CD14-positive monocyte (primary cell): ENCODE measurements around the gene TBC1D30. TPM values are rescaled to one million over a fixed set of nuclear protein-coding genes. Genes with fewer than 3 reads are reported as not detected.

Source experiments
- DNase-seq, 3 donors: peaks; one replicate each; pipeline ENCODE4 v3.0.0-alpha.2; 2011 to 2022
- H2AFZ ChIP-seq: 2 replicates; pipeline ENCODE4 v1.6.0; 2012; ENCODE audit warnings: mild to moderate bottlenecking, low read depth, low read length, inconsistent platforms; ENCODE audit not compliant: insufficient read depth, poor library complexity, severe bottlenecking
- H3K27ac ChIP-seq, 2 donors: 1 replicate in 1 of 2; 2 replicates in 1 of 2; pipeline ENCODE4 v1.5.1; 2012 to 2013; ENCODE audit warnings: low read length in 2 of 2, control low read depth in 1 of 2, inconsistent platforms in 1 of 2, low read depth in 1 of 2, mild to moderate bottlenecking in 1 of 2
- H3K27me3 ChIP-seq, 2 donors: one replicate each; pipeline versions ENCODE4 v1.6.0 to v1.6.1; 2011 to 2013; ENCODE audit warnings: low read length in 2 of 2; ENCODE audit not compliant: control insufficient read depth in 2 of 2, insufficient read depth in 2 of 2
- H3K36me3 ChIP-seq, 2 donors: replicated peaks in 1 of 2; 1 replicate in 1 of 2; 2 replicates in 1 of 2; pipeline versions ENCODE4 v1.5.1 to v1.6.1; 2012 to 2013; ENCODE audit warnings: low read length in 2 of 2, control low read depth in 1 of 2, inconsistent platforms in 1 of 2, mild to moderate bottlenecking in 1 of 2; ENCODE audit not compliant: insufficient read depth in 2 of 2, control insufficient read depth in 1 of 2
- H3K4me1 ChIP-seq, 2 donors: 1 replicate in 1 of 2; 2 replicates in 1 of 2; pipeline versions ENCODE4 v1.5.1 to v1.6.1; 2012 to 2013; ENCODE audit warnings: low read length in 2 of 2, control low read depth in 1 of 2, inconsistent platforms in 1 of 2, mild to moderate bottlenecking in 1 of 2, moderate library complexity in 1 of 2; ENCODE audit not compliant: insufficient read depth in 2 of 2, control insufficient read depth in 1 of 2
- H3K4me2 ChIP-seq: replicated peaks from 2 replicates; pipeline ENCODE3; 2012; ENCODE audit warnings: low read length, moderate library complexity, mild to moderate bottlenecking; ENCODE audit not compliant: poor library complexity, severe bottlenecking; ENCODE audit errors: extremely low read depth
- H3K4me3 ChIP-seq, 3 experiments: fragments of 200-600 bp in 1 of 3; sonication (generic) in 1 of 3; replicated peaks in 1 of 3; 1 replicate in 2 of 3; 2 replicates in 1 of 3; pipeline ENCODE4 v1.5.1; 2011 to 2013; ENCODE audit warnings: low read length in 3 of 3, mild to moderate bottlenecking in 3 of 3, control low read depth in 2 of 3, low read depth in 2 of 3, inconsistent platforms in 1 of 3, moderate library complexity in 1 of 3
- H3K79me2 ChIP-seq: 2 replicates; pipeline ENCODE4 v1.6.0; 2012; ENCODE audit warnings: mild to moderate bottlenecking, control low read depth, inconsistent platforms, low read length, moderate library complexity; ENCODE audit not compliant: insufficient read depth
- H3K9ac ChIP-seq: 2 replicates; pipeline ENCODE4 v1.6.0; 2017; ENCODE audit warnings: low read length, mild to moderate bottlenecking; ENCODE audit not compliant: insufficient read depth, poor library complexity, severe bottlenecking
- H3K9me3 ChIP-seq, 2 donors: replicated peaks in 1 of 2; 1 replicate in 1 of 2; 2 replicates in 1 of 2; pipeline versions ENCODE4 v1.5.1 to v1.6.1; 2012 to 2013; ENCODE audit warnings: low read length in 2 of 2, control low read depth in 1 of 2; ENCODE audit not compliant: control insufficient read depth in 1 of 2, insufficient read depth in 1 of 2
- H4K20me1 ChIP-seq: 2 replicates; pipeline ENCODE4 v1.6.0; 2012; ENCODE audit warnings: mild to moderate bottlenecking, low read length, control low read depth, moderate library complexity; ENCODE audit not compliant: insufficient read depth
- H3K27ac Mint-ChIP-seq, 7 donors: one replicate each; pipeline ENCODE4 v1.8.0; 2020; ENCODE audit warnings: mild to moderate bottlenecking in 7 of 7, mixed read lengths in 7 of 7, moderate library complexity in 6 of 7, inconsistent platforms in 2 of 7
- H3K27me3 Mint-ChIP-seq, 3 donors: one replicate each; pipeline ENCODE4 v1.8.0; 2021 to 2022; ENCODE audit warnings: low read depth in 3 of 3, mild to moderate bottlenecking in 3 of 3, mixed read lengths in 3 of 3, moderate library complexity in 3 of 3, inconsistent platforms in 1 of 3
- H3K36me3 Mint-ChIP-seq, 2 donors: one replicate each; pipeline ENCODE4 v1.8.0; 2020; ENCODE audit warnings: mixed read lengths in 2 of 2, inconsistent platforms in 1 of 2, mild to moderate bottlenecking in 1 of 2
- H3K4me1 Mint-ChIP-seq: one replicate; pipeline ENCODE4 v1.8.0; 2020; ENCODE audit warnings: mild to moderate bottlenecking, mixed read lengths
- H3K4me3 Mint-ChIP-seq, 2 donors: one replicate each; pipeline ENCODE4 v1.8.0; 2020; ENCODE audit warnings: mild to moderate bottlenecking in 2 of 2, mixed read lengths in 2 of 2, moderate library complexity in 1 of 2
- H3K9me3 Mint-ChIP-seq, 7 donors: one replicate each; pipeline ENCODE4 v1.8.0; 2020 to 2022; ENCODE audit warnings: mixed read lengths in 7 of 7, mild to moderate bottlenecking in 6 of 7, moderate library complexity in 6 of 7, inconsistent platforms in 2 of 7
- CTCF ChIP-seq: fragments of 200-600 bp; IDR thresholded peaks from one replicate; pipeline ENCODE4 v1.8.0; 2022; ENCODE audit warnings: antibody characterized with exemption, mild to moderate bottlenecking
- WGBS: methylation state at CpG from one replicate; pipeline ENCODE4 v1.1.5; 2013; ENCODE audit warnings: missing lambda C conversion rate; ENCODE audit not compliant: insufficient coverage; 5-methylcytosine and 5-hydroxymethylcytosine counted together
- intact Hi-C, 2 donors: fragments of 100-400 bp; cut with micrococcal nuclease; formaldehyde crosslinking; loops; one replicate each; pipeline versions ENCODE4 v1.15.0 to v1.15.1; 2023
- polyA plus RNA-seq, 3 donors: library from polyadenylated mRNA; depleted of rRNA in 1 of 3; unstranded in 2 of 3; stranded (reverse) in 1 of 3; fragments of 300-500 nt in 2 of 3; fragments of >200 nt in 1 of 3; fragmentation: Illumina TruSeq in 2 of 3; gene quantifications; 1 replicate in 2 of 3; 2 replicates in 1 of 3; pipeline ENCODE4 v1.2.3, GENCODE V29; 2012 to 2021

TBC1D30 gene
- polyA plus RNA-seq, 3 donors: 1.1 to 2.8 (median 2.7) TPM

GRCh38 chr12:64782191-64782876 is 42.1 kb upstream of the TBC1D30 start:
- H4K20me1 ChIP-seq: no peaks in the 10 kb centered on the region
- peaks cover 24 to 31% of the 10 kb centered on the region in 2 donors for H3K4me1 ChIP-seq
- Mint-ChIP-seq H3K9me3 (peaks cover 0 to 16% (median 8%) of the 10 kb centered on the region in 7 donors), H3K4me3 (peak overlapping the region; percentile 93 to 95), H3K27me3 (peaks cover 43 to 56% (median 45%) of the 10 kb centered on the region in 3 donors), H3K27ac (peak overlapping the region in 6 of 7 donors; percentile 16 to 83 (median 76)), H3K4me1 (peaks cover 25% of the 10 kb centered on the region), H3K36me3 (peaks cover 3 to 13% of the 10 kb centered on the region in 2 donors)
- peak overlapping the region; percentile 94 for H3K4me2 ChIP-seq
- H3K79me2 ChIP-seq: no peaks in the 10 kb centered on the region
- H3K27ac ChIP-seq: no peak overlapping the region
- no peaks in the 10 kb centered on the region for H3K36me3 ChIP-seq
- intact Hi-C loops: loop anchor here in 1 of 2 donors (10.0 kb wide), 2 partner anchors 48 to 238 kb away; no protein-coding TSS in a partner anchor
- H3K27me3 ChIP-seq: peaks cover 37 to 48% of the 10 kb centered on the region in 2 donors
- H3K9ac ChIP-seq: peak overlapping the region; percentile 60
- peak; percentile 48 to 74 (median 70) for DNase-seq
- no peak for TF ChIP-seq CTCF
- H3K9me3 ChIP-seq: peaks cover 0 to 7% of the 10 kb centered on the region in 2 donors
- H2AFZ ChIP-seq: peak overlapping the region; percentile 93
- H3K4me3 ChIP-seq: peak overlapping the region; percentile 46 to 77 (median 54)
- 77% methylated on average over 2 of the region's 6 CpGs for WGBS

GRCh38 chr12:64785838-64786237 is 38.6 kb upstream of the TBC1D30 start:
- intact Hi-C loops: loop anchor here (2.0 to 10.0 kb wide), 3 partner anchors 15 to 241 kb away; no protein-coding TSS in a partner anchor
- H3K4me2 ChIP-seq: no peak overlapping the region
- H3K4me3 ChIP-seq: no peak overlapping the region
- H3K36me3 ChIP-seq: no peaks in the 10 kb centered on the region
- Mint-ChIP-seq H3K27me3 (peaks cover 17 to 24% (median 19%) of the 10 kb centered on the region in 3 donors), H3K27ac (no peak overlapping the region), H3K4me3 (no peak overlapping the region), H3K4me1 (peaks cover 20% of the 10 kb centered on the region), H3K9me3 (peaks cover 0 to 6% (median 3%) of the 10 kb centered on the region in 7 donors), H3K36me3 (peaks cover 3 to 7% of the 10 kb centered on the region in 2 donors)
- TF ChIP-seq CTCF: no peak
- no peaks in the 10 kb centered on the region for H4K20me1 ChIP-seq
- DNase-seq: no peak
- H3K9ac ChIP-seq: no peak overlapping the region
- H3K79me2 ChIP-seq: no peaks in the 10 kb centered on the region
- H3K9me3 ChIP-seq: no peaks in the 10 kb centered on the region
- no peak overlapping the region for H3K27ac ChIP-seq
- peaks cover 16 to 19% of the 10 kb centered on the region in 2 donors for H3K27me3 ChIP-seq
- H3K4me1 ChIP-seq: peaks cover 20 to 23% of the 10 kb centered on the region in 2 donors
- no peak overlapping the region for H2AFZ ChIP-seq
- 100% methylated on average over 5 of the region's 6 CpGs for WGBS
